Mesenchymal stem cell (in vitro differentiated cells and primary cell): ENCODE results near the gene CDH6.
A peak's percentile ranks its signal among the peaks of the same experiment; 100 is the strongest.

Experiments used
- DNase-seq: peaks from one replicate; pipeline ENCODE4 v3.0.0-alpha.2; 2013
- H2AFZ ChIP-seq: one replicate; pipeline ENCODE4 v1.6.1; 2013; ENCODE audit warnings: low read depth, mild to moderate bottlenecking, control low read depth, inconsistent platforms, low read length, moderate library complexity
- H2AK5ac ChIP-seq: 2 replicates; pipeline ENCODE4 v1.6.1; 2013; ENCODE audit warnings: low read length, moderate library complexity, mild to moderate bottlenecking, inconsistent platforms; ENCODE audit not compliant: severe bottlenecking
- H2BK120ac ChIP-seq: one replicate; pipeline ENCODE4 v1.6.1; 2013; ENCODE audit warnings: low read depth, mild to moderate bottlenecking, inconsistent platforms, low read length, moderate library complexity
- H2BK12ac ChIP-seq, 2 experiments: one replicate each; pipeline ENCODE4 v1.6.1; 2013; ENCODE audit warnings: inconsistent platforms in 2 of 2, low read length in 2 of 2, mild to moderate bottlenecking in 2 of 2, moderate library complexity in 2 of 2, control low read depth in 1 of 2
- H2BK15ac ChIP-seq: one replicate; pipeline ENCODE4 v1.6.1; 2013; ENCODE audit warnings: mild to moderate bottlenecking, low read depth, inconsistent platforms; ENCODE audit not compliant: poor library complexity, severe bottlenecking
- H2BK5ac ChIP-seq: 2 replicates; pipeline ENCODE4 v1.6.1; 2013; ENCODE audit warnings: low read depth, mild to moderate bottlenecking, low read length, control low read depth, inconsistent platforms; ENCODE audit not compliant: poor library complexity, severe bottlenecking
- H3K14ac ChIP-seq, 2 experiments: one replicate each; pipeline ENCODE4 v1.6.1; 2013; ENCODE audit warnings: inconsistent platforms in 2 of 2, low read length in 2 of 2, control low read depth in 1 of 2, mild to moderate bottlenecking in 1 of 2, moderate library complexity in 1 of 2
- H3K18ac ChIP-seq, 2 experiments: one replicate each; pipeline ENCODE4 v1.6.1; 2013; ENCODE audit warnings: inconsistent platforms in 2 of 2, low read length in 2 of 2, control low read depth in 1 of 2, low read depth in 1 of 2, mild to moderate bottlenecking in 1 of 2
- H3K23ac ChIP-seq, 2 experiments: one replicate each; pipeline ENCODE4 v1.6.1; 2013; ENCODE audit warnings: inconsistent platforms in 2 of 2, low read length in 2 of 2, mild to moderate bottlenecking in 2 of 2, moderate library complexity in 2 of 2, control low read depth in 1 of 2
- H3K27ac ChIP-seq: 2 replicates; pipeline ENCODE4 v1.5.1; 2013; ENCODE audit warnings: mild to moderate bottlenecking, moderate library complexity, low read length, control low read depth, inconsistent platforms; ENCODE audit not compliant: poor library complexity, severe bottlenecking
- H3K27me3 ChIP-seq, 2 experiments: 2 replicates each; pipeline versions ENCODE4 v1.6.1 to v1.7.0; 2013; ENCODE audit warnings: low read length in 2 of 2, mild to moderate bottlenecking in 2 of 2, moderate library complexity in 2 of 2, control low read depth in 1 of 2, inconsistent platforms in 1 of 2; ENCODE audit not compliant: control insufficient read depth in 1 of 2, insufficient read depth in 1 of 2
- H3K36me3 ChIP-seq, 2 experiments: 2 replicates each; pipeline versions ENCODE4 v1.6.1 to v1.7.0; 2013; ENCODE audit warnings: low read length in 2 of 2, control low read depth in 1 of 2, inconsistent platforms in 1 of 2, low read depth in 1 of 2, mild to moderate bottlenecking in 1 of 2; ENCODE audit not compliant: insufficient read depth in 2 of 2, control insufficient read depth in 1 of 2
- H3K4ac ChIP-seq, 2 experiments: one replicate each; pipeline ENCODE4 v1.6.1; 2013; ENCODE audit warnings: inconsistent platforms in 2 of 2, low read length in 2 of 2, mild to moderate bottlenecking in 2 of 2, moderate library complexity in 2 of 2, control low read depth in 1 of 2, low read depth in 1 of 2
- H3K4me1 ChIP-seq: 2 replicates; pipeline ENCODE4 v1.6.1; 2013; ENCODE audit warnings: low read depth, low read length, control low read depth; ENCODE audit not compliant: control insufficient read depth, insufficient read depth
- H3K4me2 ChIP-seq: 2 replicates; pipeline ENCODE4 v1.6.1; 2013; ENCODE audit warnings: low read length, mild to moderate bottlenecking, inconsistent platforms; ENCODE audit not compliant: poor library complexity, severe bottlenecking
- H3K4me3 ChIP-seq, 2 experiments: 2 replicates each; pipeline versions ENCODE4 v1.5.1 to v1.7.0; 2013; ENCODE audit warnings: low read length in 2 of 2, mild to moderate bottlenecking in 2 of 2, control low read depth in 1 of 2, low read depth in 1 of 2; ENCODE audit not compliant: insufficient read depth in 1 of 2
- H3K79me1 ChIP-seq: replicated peaks from 2 replicates; pipeline ENCODE4 v1.6.1; 2013; ENCODE audit warnings: mild to moderate bottlenecking, control low read depth, low read length, inconsistent platforms; ENCODE audit not compliant: poor library complexity, severe bottlenecking
- H3K9ac ChIP-seq: 2 replicates; pipeline ENCODE4 v1.7.0; 2013; ENCODE audit warnings: mild to moderate bottlenecking, low read length, moderate library complexity
- H3K9me3 ChIP-seq: 2 replicates; pipeline ENCODE4 v1.7.0; 2013; ENCODE audit warnings: mild to moderate bottlenecking, low read length; ENCODE audit not compliant: control insufficient read depth
- H4K8ac ChIP-seq: one replicate; pipeline ENCODE4 v1.6.1; 2013; ENCODE audit warnings: inconsistent platforms, mild to moderate bottlenecking, low read length, moderate library complexity
- H4K91ac ChIP-seq: one replicate; pipeline ENCODE4 v1.6.1; 2013; ENCODE audit warnings: mild to moderate bottlenecking, low read length, inconsistent platforms
- WGBS: methylation state at CpG from one replicate; pipeline ENCODE4 v1.1.7; 2013; ENCODE audit warnings: mixed read lengths; 5-methylcytosine and 5-hydroxymethylcytosine counted together

CDH6 gene

GRCh38 chr5:31333475-31333874, 140.0 kb downstream of the CDH6 start:
- Histone ChIP-seq H3K4me3 (no peak overlapping the region), H4K91ac (no peak overlapping the region), H2AK5ac (no peak overlapping the region), H3K14ac (no peak overlapping the region), H3K27ac (peak overlapping the region; percentile 8), H3K9me3 (no peaks in the 10 kb centered on the region), H3K36me3 (no peaks in the 10 kb centered on the region), H2BK5ac (no peak overlapping the region), H2AFZ (no peak overlapping the region), H4K8ac (no peak overlapping the region), H3K4me1 (no peaks in the 10 kb centered on the region), H3K4ac (no peak overlapping the region), H3K27me3 (no peaks in the 10 kb centered on the region), H3K4me2 (no peak overlapping the region), H2BK120ac (no peak overlapping the region), H3K9ac (no peak overlapping the region), H2BK15ac (no peak overlapping the region), H3K79me1 (no peaks in the 10 kb centered on the region), H3K23ac (no peak overlapping the region), H2BK12ac (no peak overlapping the region), H3K18ac (no peak overlapping the region)
- DNase-seq: no peak
- WGBS: no CpG with 5 or more reads among the region's 2 CpGs

GRCh38 chr5:31334061-31334860, 140.8 kb downstream of the CDH6 start:
- Histone ChIP-seq H3K9ac (no peak overlapping the region), H2AK5ac (no peak overlapping the region), H3K18ac (no peak overlapping the region), H3K4me2 (no peak overlapping the region), H3K79me1 (no peaks in the 10 kb centered on the region), H3K23ac (no peak overlapping the region), H3K4ac (no peak overlapping the region), H3K14ac (no peak overlapping the region), H2AFZ (no peak overlapping the region), H3K4me1 (no peaks in the 10 kb centered on the region), H3K27ac (peak overlapping the region; percentile 8), H2BK12ac (no peak overlapping the region), H2BK15ac (no peak overlapping the region), H3K27me3 (no peaks in the 10 kb centered on the region), H2BK5ac (no peak overlapping the region), H3K9me3 (no peaks in the 10 kb centered on the region), H4K91ac (no peak overlapping the region), H3K36me3 (no peaks in the 10 kb centered on the region), H2BK120ac (no peak overlapping the region), H3K4me3 (no peak overlapping the region), H4K8ac (no peak overlapping the region)
- DNase-seq: no peak
- 46% methylated on average over 2 of the region's 4 CpGs for WGBS

GRCh38 chr5:31335456-31335855, 142.0 kb downstream of the CDH6 start:
- Histone ChIP-seq H4K8ac (no peak overlapping the region), H3K36me3 (no peaks in the 10 kb centered on the region), H3K4me3 (no peak overlapping the region), H3K14ac (no peak overlapping the region), H3K9ac (no peak overlapping the region), H2BK120ac (no peak overlapping the region), H2BK15ac (no peak overlapping the region), H4K91ac (no peak overlapping the region), H3K4me1 (no peaks in the 10 kb centered on the region), H2AFZ (no peak overlapping the region), H3K4ac (no peak overlapping the region), H3K27me3 (no peaks in the 10 kb centered on the region), H3K27ac (no peak overlapping the region), H3K18ac (no peak overlapping the region), H3K79me1 (no peaks in the 10 kb centered on the region), H2BK5ac (no peak overlapping the region), H3K9me3 (no peaks in the 10 kb centered on the region), H2BK12ac (no peak overlapping the region), H3K4me2 (no peak overlapping the region), H2AK5ac (no peak overlapping the region), H3K23ac (no peak overlapping the region)
- no peak for DNase-seq

- H3K9me3 ChIP-seq: no peaks in the 10 kb centered on the region
- no peak overlapping the region for H4K91ac ChIP-seq
- no peak overlapping the region for H2AFZ ChIP-seq
- no peak overlapping the region for H2BK5ac ChIP-seq
- H2BK12ac ChIP-seq: no peak overlapping the region
- H2AK5ac ChIP-seq: no peak overlapping the region
- no peak overlapping the region for H2BK120ac ChIP-seq
- no peak overlapping the region for H4K8ac ChIP-seq
- DNase-seq: no peak
- no peak overlapping the region for H3K9ac ChIP-seq
- H3K27me3 ChIP-seq: no peaks in the 10 kb centered on the region
- H3K18ac ChIP-seq: no peak overlapping the region
- no peak overlapping the region for H3K4me3 ChIP-seq
- no peak overlapping the region for H2BK15ac ChIP-seq
- H3K4me2 ChIP-seq: no peak overlapping the region
- WGBS: 58% methylated on average over 3 of the region's 3 CpGs
- H3K14ac ChIP-seq: no peak overlapping the region
- no peak overlapping the region for H3K27ac ChIP-seq
- no peak overlapping the region for H3K23ac ChIP-seq
- no peaks in the 10 kb centered on the region for H3K4me1 ChIP-seq
- no peaks in the 10 kb centered on the region for H3K79me1 ChIP-seq
- H3K4ac ChIP-seq: no peak overlapping the region
- H3K36me3 ChIP-seq: no peaks in the 10 kb centered on the region
Observed at GRCh38 chr5:31343946-31344345, 150.5 kb downstream of the CDH6 start.
